K562 (cell line): Measurements from ENCODE around the gene NAA80. TPM values are rescaled to one million over a fixed set of nuclear protein-coding genes. Genes with fewer than 3 reads are reported as not detected.

Experiments
- ATF7 ChIP-seq: fragments of 450-650 bp; IDR thresholded peaks from 2 replicates; pipeline ENCODE4 v1.7.1; 2014; ENCODE audit warnings: mild to moderate bottlenecking, moderate library complexity
- CBX1 ChIP-seq: sonication (generic); IDR thresholded peaks from 2 replicates; pipeline ENCODE4 v1.6.1; 2016; ENCODE audit warnings: antibody characterized with exemption, low read depth, mild to moderate bottlenecking
- ERF ChIP-seq: fragments of 450-650 bp; formaldehyde crosslinking; IDR thresholded peaks from 2 replicates; pipeline ENCODE4 v1.4.0; 2020; ENCODE audit warnings: mild to moderate bottlenecking, mixed read lengths
- ETV5 ChIP-seq: sonication (generic); formaldehyde crosslinking; IDR thresholded peaks from 2 replicates; pipeline ENCODE4 v1.4.0; 2020; ENCODE audit warnings: low read depth, mild to moderate bottlenecking, missing genetic modification reagents
- FOS ChIP-seq: IDR thresholded peaks from 3 replicates; pipeline ENCODE4 v1.6.1; 2011; ENCODE audit not compliant: insufficient read length; ENCODE audit errors: extremely low read depth
- NR1H2 ChIP-seq: sonication (generic); formaldehyde crosslinking; IDR thresholded peaks from 2 replicates; pipeline ENCODE4 v1.4.0; 2020; ENCODE audit warnings: mild to moderate bottlenecking, missing genetic modification reagents
- PHB2 ChIP-seq: fragments of 450-650 bp; IDR thresholded peaks from 2 replicates; pipeline ENCODE4 v1.6.1; 2017; ENCODE audit warnings: low read depth
- PHF20 ChIP-seq: fragments of 450-650 bp; IDR thresholded peaks from 2 replicates; pipeline ENCODE4 v1.6.1; 2018; ENCODE audit not compliant: partially characterized antibody
- PPARD ChIP-seq: fragments of 250-450 bp; sonication (Bioruptor Pico); IDR thresholded peaks from 2 replicates; pipeline ENCODE4 v1.8.0; 2022; ENCODE audit warnings: inconsistent platforms, mild to moderate bottlenecking, moderate library complexity
- PTRF ChIP-seq: fragments of 450-650 bp; IDR thresholded peaks from 2 replicates; pipeline ENCODE4 v1.6.1; 2016; ENCODE audit warnings: mild to moderate bottlenecking, missing genetic modification characterization, missing compliant biosample characterization
- SUPT5H ChIP-seq: fragments of 450-650 bp; IDR thresholded peaks from 2 replicates; pipeline ENCODE4 v1.6.1; 2016
- TEAD1 ChIP-seq, 2 experiments: fragments of 450-650 bp in 1 of 2; sonication (generic) in 1 of 2; formaldehyde crosslinking; IDR thresholded peaks; 2 replicates each; pipeline versions ENCODE4 v1.4.0 to v1.8.0; 2020 to 2022; ENCODE audit warnings: mild to moderate bottlenecking in 2 of 2, missing genetic modification reagents in 1 of 2
- YY1 ChIP-seq, 3 experiments: IDR thresholded peaks; 2 replicates each; pipeline ENCODE4 v1.6.1; 2011; ENCODE audit warnings: low read length in 2 of 3, mild to moderate bottlenecking in 2 of 3, moderate library complexity in 2 of 3, borderline replicate concordance in 1 of 3, control low read depth in 1 of 3, low read depth in 1 of 3; ENCODE audit not compliant: insufficient read depth in 3 of 3, insufficient replicate concordance in 2 of 3, control insufficient read depth in 1 of 3, insufficient read length in 1 of 3; ENCODE audit errors: extremely low read depth in 1 of 3
- ZKSCAN1 ChIP-seq: fragments of 150-350 bp; IDR thresholded peaks from 2 replicates; pipeline ENCODE4 v1.6.1; 2016; ENCODE audit warnings: low read depth, low read length
- ZNF12 ChIP-seq: sonication (generic); formaldehyde crosslinking; IDR thresholded peaks from 2 replicates; pipeline ENCODE4 v1.4.0; 2020; ENCODE audit warnings: mild to moderate bottlenecking, missing genetic modification reagents
- ZNF239 ChIP-seq: fragments of 250-450 bp; sonication (Bioruptor Pico); IDR thresholded peaks from 2 replicates; pipeline ENCODE4 v1.4.0; 2020; ENCODE audit warnings: mild to moderate bottlenecking
- polyA plus RNA-seq, 8 experiments: library from polyadenylated mRNA; depleted of rRNA in 4 of 8; stranded (reverse) in 5 of 8; unstranded in 3 of 8; fragments of >200 nt; fragmentation: Nextera tagmentation in 2 of 8; fragmentation: Illumina TruSeq in 1 of 8; extraction: Ambion mirVana in 2 of 8; extraction: Trizol in 1 of 8; gene quantifications; 2 replicates each; pipeline versions ENCODE4 v1.2.1 to v1.2.3, GENCODE V29; 2011 to 2014; ENCODE audit warnings: inconsistent platforms in 1 of 8, missing spikeins in 1 of 8
- total RNA-seq, 7 experiments: library from RNA; depleted of rRNA in 6 of 7; stranded (reverse); fragments of >200 nt in 6 of 7; fragmentation: Illumina TruSeq in 2 of 7; extraction: Trizol in 2 of 7; gene quantifications; 2 replicates each; pipeline versions ENCODE4 v1.2.1 to v1.2.3, GENCODE V29; 2011 to 2021; ENCODE audit warnings: low replicate concordance in 1 of 7
- TF ChIP-seq, protein P1 (sequence below), 2 experiments: IDR thresholded peaks; 2 replicates each; pipeline ENCODE4 v1.6.1; 2011; ENCODE audit warnings: borderline replicate concordance in 1 of 2, control low read depth in 1 of 2, low read depth in 1 of 2, low read length in 1 of 2, mild to moderate bottlenecking in 1 of 2, mixed read lengths in 1 of 2, moderate library complexity in 1 of 2; ENCODE audit not compliant: insufficient read depth in 1 of 2, insufficient read length in 1 of 2, poor library complexity in 1 of 2, severe bottlenecking in 1 of 2; ENCODE audit errors: extremely low read depth in 1 of 2

NAA80 gene
- total and polyA plus RNA-seq, 9 of the 15 experiments (the other 6 are each of a cell fraction or from before 2014, with no cell fraction given): 0.82 to 24.0 (median 8.6) TPM

DNA sequence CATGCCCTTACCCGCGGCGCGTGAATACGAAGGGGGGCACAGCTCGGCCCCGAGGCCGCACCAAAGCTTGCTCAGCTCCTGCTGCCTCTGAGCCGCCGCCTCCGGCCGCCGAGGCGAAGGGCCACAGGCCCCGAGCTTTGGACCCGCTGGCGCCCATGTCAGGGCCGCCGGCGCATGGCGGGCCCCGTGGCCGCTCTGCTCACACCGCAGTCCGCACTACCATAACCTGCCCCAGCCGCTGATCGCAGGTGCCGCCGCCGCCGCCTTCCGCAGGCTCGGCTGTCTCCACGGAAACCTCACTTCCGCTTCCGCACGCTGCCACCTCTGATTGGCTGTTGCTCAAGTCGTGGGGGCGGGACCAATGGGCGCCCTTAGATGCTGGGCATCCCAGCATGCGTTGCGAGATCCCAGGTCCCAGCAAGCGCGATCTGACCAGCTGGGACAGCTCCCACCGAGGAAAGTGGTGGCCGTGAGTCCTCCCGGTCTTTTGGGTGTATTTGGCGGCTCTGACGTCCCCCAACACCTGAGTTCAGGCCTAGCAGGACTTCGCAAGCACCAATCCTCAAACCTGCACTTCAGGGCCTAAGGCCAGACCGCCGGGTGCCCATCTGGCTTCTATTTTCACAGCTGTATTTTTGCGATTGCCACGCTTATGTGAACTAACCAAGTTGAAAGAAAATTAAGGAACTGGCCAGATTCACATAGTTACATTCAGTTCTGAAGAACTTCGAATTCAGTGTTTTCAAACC lies 28.9 kb upstream of the NAA80 start, which contains the start of gene TUSC2 (continued):
- TF ChIP-seq PPARD (CRISPR knock-in tag): no peak
- 0 out of 2 replicates have a peak, but pooled peaks have one; percentile 41 for TF ChIP-seq ATF7
- TF ChIP-seq, protein P1, sequence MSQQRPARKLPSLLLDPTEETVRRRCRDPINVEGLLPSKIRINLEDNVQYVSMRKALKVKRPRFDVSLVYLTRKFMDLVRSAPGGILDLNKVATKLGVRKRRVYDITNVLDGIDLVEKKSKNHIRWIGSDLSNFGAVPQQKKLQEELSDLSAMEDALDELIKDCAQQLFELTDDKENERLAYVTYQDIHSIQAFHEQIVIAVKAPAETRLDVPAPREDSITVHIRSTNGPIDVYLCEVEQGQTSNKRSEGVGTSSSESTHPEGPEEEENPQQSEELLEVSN (IDR thresholded peaks at IDR 0.05; ENCODE audit: borderline replicate concordance in 1 of 2, extremely low read depth in 1 of 2, insufficient read depth in 1 of 2, insufficient read length in 1 of 2, low read depth in 1 of 2, low read length in 1 of 2, poor library complexity in 1 of 2, severe bottlenecking in 1 of 2): no peak
- no peak for TF ChIP-seq CBX1
- no peak for TF ChIP-seq NR1H2 (CRISPR knock-in tag)
- no peak for TF ChIP-seq ETV5 (CRISPR knock-in tag)
- no peak for TF ChIP-seq PHB2
- TF ChIP-seq ZNF239 (CRISPR knock-in tag): no peak
- TF ChIP-seq ERF (CRISPR knock-in tag): no peak
- TF ChIP-seq PHF20: peak; percentile 80
- no peak for TF ChIP-seq ZKSCAN1
- TF ChIP-seq ZNF12 (CRISPR knock-in tag): no peak; the same call in 1 of the 2 replicates
- no peak for TF ChIP-seq TEAD1 (CRISPR knock-in tag; IDR thresholded peaks at IDR 0.05)
- peak in 1 of 3 experiments; percentile 41 for TF ChIP-seq YY1 (IDR thresholded peaks at IDR 0.05; ENCODE audit: borderline replicate concordance in 1 of 3, control insufficient read depth in 1 of 3, extremely low read depth in 1 of 3, insufficient read depth in 3 of 3, insufficient read length in 1 of 3, insufficient replicate concordance in 2 of 3, low read depth in 1 of 3, low read length in 2 of 3)
- TF ChIP-seq SUPT5H: peak; percentile 33
- TF ChIP-seq FOS: peak; percentile 74
- TF ChIP-seq PTRF (tag): no peak
